Sigmoid colon (tissue), 4 donors: Measurements from ENCODE around the gene STEAP3.

Experiments
- CTCF ChIP-seq, 4 experiments: fragments of 450-650 bp in 3 of 4; fragments of 200-600 bp in 1 of 4; IDR thresholded peaks; one replicate each; pipeline ENCODE4 v1.5.1; 2016 to 2019; ENCODE audit warnings: antibody characterized with exemption in 4 of 4, mild to moderate bottlenecking in 3 of 4, moderate library complexity in 2 of 4
- EP300 ChIP-seq, 4 donors: sonication (generic); formaldehyde crosslinking; IDR thresholded peaks; one replicate each; pipeline ENCODE4 v1.6.1; 2017; ENCODE audit warnings: antibody characterized with exemption in 4 of 4
- POLR2A ChIP-seq, 2 donors: fragments of 450-650 bp; IDR thresholded peaks; one replicate each; pipeline ENCODE4 v1.6.1; 2016; ENCODE audit warnings: antibody characterized with exemption in 2 of 2, mild to moderate bottlenecking in 2 of 2, moderate library complexity in 2 of 2
- POLR2AphosphoS5 ChIP-seq, 4 donors: sonication (generic); formaldehyde crosslinking; IDR thresholded peaks; one replicate each; pipeline ENCODE4 v1.6.1; 2017; ENCODE audit warnings: antibody characterized with exemption in 4 of 4

- TF ChIP-seq POLR2A (IDR thresholded peaks at IDR 0.05) (no peak), POLR2AphosphoS5 (IDR thresholded peaks at IDR 0.05) (no peak), EP300 (IDR thresholded peaks at IDR 0.05) (no peak), CTCF (IDR thresholded peaks at IDR 0.05) (no peak)
These were observed 23.5 kb downstream of the STEAP3 start for GRCh38 chr2:119246884-119247843.
